SK-N-SH treated with all-trans-retinoic acid at 6 μM for 48 hours (cell line): Measurements from ENCODE around the gene MCRS1.

Experiments used
- RARB ChIP-seq: fragments of 250-450 bp; sonication (Bioruptor Pico); IDR thresholded peaks from 2 replicates; pipeline ENCODE4 v1.8.0; 2021; ENCODE audit warnings: mild to moderate bottlenecking, moderate library complexity
- ZFP30 ChIP-seq: fragments of 450-650 bp; formaldehyde crosslinking; IDR thresholded peaks from 2 replicates; pipeline ENCODE4 v1.5.0; 2022; ENCODE audit warnings: mild to moderate bottlenecking, moderate library complexity
- ZNF8 ChIP-seq: fragments of 450-650 bp; formaldehyde crosslinking; IDR thresholded peaks from 2 replicates; pipeline ENCODE4 v1.5.0; 2020; ENCODE audit warnings: mild to moderate bottlenecking, moderate library complexity
- TF ChIP-seq, protein P1 (sequence below): fragments of 250-450 bp; sonication (Bioruptor Pico); IDR thresholded peaks from 2 replicates; pipeline ENCODE4 v1.5.0; 2020; ENCODE audit warnings: mild to moderate bottlenecking, moderate library complexity
- TF ChIP-seq, protein P2 (sequence below): fragments of 250-450 bp; sonication (Bioruptor Pico); IDR thresholded peaks from 2 replicates; pipeline ENCODE4 v1.5.1; 2020; ENCODE audit warnings: low read depth, mild to moderate bottlenecking, moderate library complexity

DNA sequence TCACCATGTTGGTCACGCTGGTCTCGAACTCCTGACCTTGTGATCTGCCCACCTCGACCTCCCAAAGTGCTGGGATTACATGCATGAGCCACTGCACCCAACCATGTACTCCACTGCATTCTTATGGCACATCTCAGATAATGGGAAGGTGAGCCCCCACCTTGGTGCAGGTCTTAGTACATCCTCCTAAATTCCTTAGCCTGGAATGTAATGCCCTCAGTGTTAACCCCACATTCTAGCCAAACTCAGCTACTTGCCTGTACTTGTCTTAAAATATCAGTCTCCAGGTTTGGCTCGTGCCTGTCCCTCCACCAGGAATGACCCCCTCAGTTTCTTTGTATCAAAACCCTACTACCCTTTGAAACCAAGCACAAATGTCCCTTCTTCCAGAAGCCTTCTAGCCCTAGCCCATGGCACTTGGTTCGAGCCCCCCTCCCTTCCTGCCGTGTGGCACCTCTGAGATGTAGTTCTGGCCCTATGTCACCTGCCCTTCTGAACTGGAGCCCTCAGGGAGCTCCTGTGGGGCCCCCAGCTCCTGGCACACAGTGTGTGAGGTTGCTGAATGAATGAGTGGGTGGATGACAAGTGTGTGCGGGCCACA is 20.8 kb downstream of the MCRS1 start:
- no peak for TF ChIP-seq ZFP30 (CRISPR knock-in tag)
- TF ChIP-seq, protein P1, sequence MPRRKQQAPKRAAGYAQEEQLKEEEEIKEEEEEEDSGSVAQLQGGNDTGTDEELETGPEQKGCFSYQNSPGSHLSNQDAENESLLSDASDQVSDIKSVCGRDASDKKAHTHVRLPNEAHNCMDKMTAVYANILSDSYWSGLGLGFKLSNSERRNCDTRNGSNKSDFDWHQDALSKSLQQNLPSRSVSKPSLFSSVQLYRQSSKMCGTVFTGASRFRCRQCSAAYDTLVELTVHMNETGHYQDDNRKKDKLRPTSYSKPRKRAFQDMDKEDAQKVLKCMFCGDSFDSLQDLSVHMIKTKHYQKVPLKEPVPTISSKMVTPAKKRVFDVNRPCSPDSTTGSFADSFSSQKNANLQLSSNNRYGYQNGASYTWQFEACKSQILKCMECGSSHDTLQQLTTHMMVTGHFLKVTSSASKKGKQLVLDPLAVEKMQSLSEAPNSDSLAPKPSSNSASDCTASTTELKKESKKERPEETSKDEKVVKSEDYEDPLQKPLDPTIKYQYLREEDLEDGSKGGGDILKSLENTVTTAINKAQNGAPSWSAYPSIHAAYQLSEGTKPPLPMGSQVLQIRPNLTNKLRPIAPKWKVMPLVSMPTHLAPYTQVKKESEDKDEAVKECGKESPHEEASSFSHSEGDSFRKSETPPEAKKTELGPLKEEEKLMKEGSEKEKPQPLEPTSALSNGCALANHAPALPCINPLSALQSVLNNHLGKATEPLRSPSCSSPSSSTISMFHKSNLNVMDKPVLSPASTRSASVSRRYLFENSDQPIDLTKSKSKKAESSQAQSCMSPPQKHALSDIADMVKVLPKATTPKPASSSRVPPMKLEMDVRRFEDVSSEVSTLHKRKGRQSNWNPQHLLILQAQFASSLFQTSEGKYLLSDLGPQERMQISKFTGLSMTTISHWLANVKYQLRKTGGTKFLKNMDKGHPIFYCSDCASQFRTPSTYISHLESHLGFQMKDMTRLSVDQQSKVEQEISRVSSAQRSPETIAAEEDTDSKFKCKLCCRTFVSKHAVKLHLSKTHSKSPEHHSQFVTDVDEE (CRISPR knock-in tag): no peak
- no peak for TF ChIP-seq ZNF8 (CRISPR knock-in tag)
- TF ChIP-seq, protein P2, sequence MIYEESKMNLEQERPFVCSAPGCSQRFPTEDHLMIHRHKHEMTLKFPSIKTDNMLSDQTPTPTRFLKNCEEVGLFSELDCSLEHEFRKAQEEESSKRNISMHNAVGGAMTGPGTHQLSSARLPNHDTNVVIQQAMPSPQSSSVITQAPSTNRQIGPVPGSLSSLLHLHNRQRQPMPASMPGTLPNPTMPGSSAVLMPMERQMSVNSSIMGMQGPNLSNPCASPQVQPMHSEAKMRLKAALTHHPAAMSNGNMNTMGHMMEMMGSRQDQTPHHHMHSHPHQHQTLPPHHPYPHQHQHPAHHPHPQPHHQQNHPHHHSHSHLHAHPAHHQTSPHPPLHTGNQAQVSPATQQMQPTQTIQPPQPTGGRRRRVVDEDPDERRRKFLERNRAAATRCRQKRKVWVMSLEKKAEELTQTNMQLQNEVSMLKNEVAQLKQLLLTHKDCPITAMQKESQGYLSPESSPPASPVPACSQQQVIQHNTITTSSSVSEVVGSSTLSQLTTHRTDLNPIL (CRISPR knock-in tag): no peak
- no peak for TF ChIP-seq RARB (CRISPR knock-in tag)
